H1 (cell line): ENCODE measurements around the gene ESYT2. TPM values are rescaled to one million over a fixed set of nuclear protein-coding genes. Genes with fewer than 3 reads are reported as not detected.

Experiments used
- JUND ChIP-seq: IDR thresholded peaks from 2 replicates; pipeline ENCODE4 v1.6.1; 2011; ENCODE audit warnings: mild to moderate bottlenecking, improper control_type of control experiment, low read length
- NANOG ChIP-seq: IDR thresholded peaks from 2 replicates; pipeline ENCODE4 v1.6.1; 2011; ENCODE audit warnings: low read length, low read depth, mild to moderate bottlenecking, inconsistent platforms; ENCODE audit not compliant: insufficient read depth, poor library complexity, severe bottlenecking
- SAP30 ChIP-seq: fragments of 300-600 bp; sonication (generic); IDR thresholded peaks from 2 replicates; pipeline ENCODE4 v1.7.1; 2012; ENCODE audit warnings: low read length, moderate library complexity, mild to moderate bottlenecking, inconsistent platforms; ENCODE audit not compliant: insufficient read depth, insufficient replicate concordance
- SIX5 ChIP-seq: IDR thresholded peaks from 2 replicates; pipeline ENCODE4 v1.6.1; 2011; ENCODE audit warnings: mild to moderate bottlenecking, low read depth, low read length
- polyA plus RNA-seq, 7 experiments: library from polyadenylated mRNA; depleted of rRNA in 3 of 7; stranded (reverse) in 5 of 7; unstranded in 2 of 7; fragments of >200 nt in 5 of 7; fragments of 200-250 nt in 2 of 7; gene quantifications; 1 replicate in 5 of 7; 2 replicates in 1 of 7; 4 replicates in 1 of 7; pipeline versions ENCODE4 v1.2.1 to v1.2.3, GENCODE V29; 2011 to 2013; ENCODE audit warnings: missing spikeins in 2 of 7, mixed read lengths in 2 of 7
- total RNA-seq: library from RNA; stranded (reverse); fragmentation: NEBNext Ultra II Directional; extraction: Animal tissue kit (Norgen Biotek cat#: 25700); gene quantifications from 2 replicates; pipeline ENCODE4 v1.2.1, GENCODE V29; 2021
- TF ChIP-seq, protein P1 (sequence below): fragments of 300-600 bp; sonication (generic); IDR thresholded peaks from 2 replicates; pipeline ENCODE4 v1.7.1; 2012; ENCODE audit warnings: low read length, moderate library complexity, mild to moderate bottlenecking, inconsistent platforms; ENCODE audit not compliant: insufficient replicate concordance

Gene ESYT2
- total and polyA plus RNA-seq, 2 of the 8 experiments (the other 6 are each of a cell fraction or from before 2014, with no cell fraction given): 27.0 to 37.5 TPM

DNA sequence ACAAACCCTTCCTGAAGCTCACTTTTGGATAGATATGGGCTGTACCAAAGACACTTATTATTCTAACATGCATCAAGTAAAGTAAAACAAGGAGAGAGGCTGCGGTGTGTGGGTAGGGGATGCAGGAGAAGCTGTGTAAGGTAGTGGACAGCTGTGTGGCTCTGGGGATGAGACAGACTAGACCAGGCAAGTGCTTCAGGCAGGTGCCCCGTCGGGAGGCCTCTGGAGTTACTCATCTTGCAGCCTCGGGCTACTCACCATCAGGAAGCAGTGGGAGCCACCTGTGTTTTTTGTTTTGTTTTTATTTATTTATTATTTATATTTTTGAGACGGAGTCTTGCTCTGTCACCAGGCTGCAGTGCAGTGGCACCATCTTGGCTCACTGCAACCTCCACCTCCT is 75.4 kb downstream of the ESYT2 start (continued):
- TF ChIP-seq, protein P1, sequence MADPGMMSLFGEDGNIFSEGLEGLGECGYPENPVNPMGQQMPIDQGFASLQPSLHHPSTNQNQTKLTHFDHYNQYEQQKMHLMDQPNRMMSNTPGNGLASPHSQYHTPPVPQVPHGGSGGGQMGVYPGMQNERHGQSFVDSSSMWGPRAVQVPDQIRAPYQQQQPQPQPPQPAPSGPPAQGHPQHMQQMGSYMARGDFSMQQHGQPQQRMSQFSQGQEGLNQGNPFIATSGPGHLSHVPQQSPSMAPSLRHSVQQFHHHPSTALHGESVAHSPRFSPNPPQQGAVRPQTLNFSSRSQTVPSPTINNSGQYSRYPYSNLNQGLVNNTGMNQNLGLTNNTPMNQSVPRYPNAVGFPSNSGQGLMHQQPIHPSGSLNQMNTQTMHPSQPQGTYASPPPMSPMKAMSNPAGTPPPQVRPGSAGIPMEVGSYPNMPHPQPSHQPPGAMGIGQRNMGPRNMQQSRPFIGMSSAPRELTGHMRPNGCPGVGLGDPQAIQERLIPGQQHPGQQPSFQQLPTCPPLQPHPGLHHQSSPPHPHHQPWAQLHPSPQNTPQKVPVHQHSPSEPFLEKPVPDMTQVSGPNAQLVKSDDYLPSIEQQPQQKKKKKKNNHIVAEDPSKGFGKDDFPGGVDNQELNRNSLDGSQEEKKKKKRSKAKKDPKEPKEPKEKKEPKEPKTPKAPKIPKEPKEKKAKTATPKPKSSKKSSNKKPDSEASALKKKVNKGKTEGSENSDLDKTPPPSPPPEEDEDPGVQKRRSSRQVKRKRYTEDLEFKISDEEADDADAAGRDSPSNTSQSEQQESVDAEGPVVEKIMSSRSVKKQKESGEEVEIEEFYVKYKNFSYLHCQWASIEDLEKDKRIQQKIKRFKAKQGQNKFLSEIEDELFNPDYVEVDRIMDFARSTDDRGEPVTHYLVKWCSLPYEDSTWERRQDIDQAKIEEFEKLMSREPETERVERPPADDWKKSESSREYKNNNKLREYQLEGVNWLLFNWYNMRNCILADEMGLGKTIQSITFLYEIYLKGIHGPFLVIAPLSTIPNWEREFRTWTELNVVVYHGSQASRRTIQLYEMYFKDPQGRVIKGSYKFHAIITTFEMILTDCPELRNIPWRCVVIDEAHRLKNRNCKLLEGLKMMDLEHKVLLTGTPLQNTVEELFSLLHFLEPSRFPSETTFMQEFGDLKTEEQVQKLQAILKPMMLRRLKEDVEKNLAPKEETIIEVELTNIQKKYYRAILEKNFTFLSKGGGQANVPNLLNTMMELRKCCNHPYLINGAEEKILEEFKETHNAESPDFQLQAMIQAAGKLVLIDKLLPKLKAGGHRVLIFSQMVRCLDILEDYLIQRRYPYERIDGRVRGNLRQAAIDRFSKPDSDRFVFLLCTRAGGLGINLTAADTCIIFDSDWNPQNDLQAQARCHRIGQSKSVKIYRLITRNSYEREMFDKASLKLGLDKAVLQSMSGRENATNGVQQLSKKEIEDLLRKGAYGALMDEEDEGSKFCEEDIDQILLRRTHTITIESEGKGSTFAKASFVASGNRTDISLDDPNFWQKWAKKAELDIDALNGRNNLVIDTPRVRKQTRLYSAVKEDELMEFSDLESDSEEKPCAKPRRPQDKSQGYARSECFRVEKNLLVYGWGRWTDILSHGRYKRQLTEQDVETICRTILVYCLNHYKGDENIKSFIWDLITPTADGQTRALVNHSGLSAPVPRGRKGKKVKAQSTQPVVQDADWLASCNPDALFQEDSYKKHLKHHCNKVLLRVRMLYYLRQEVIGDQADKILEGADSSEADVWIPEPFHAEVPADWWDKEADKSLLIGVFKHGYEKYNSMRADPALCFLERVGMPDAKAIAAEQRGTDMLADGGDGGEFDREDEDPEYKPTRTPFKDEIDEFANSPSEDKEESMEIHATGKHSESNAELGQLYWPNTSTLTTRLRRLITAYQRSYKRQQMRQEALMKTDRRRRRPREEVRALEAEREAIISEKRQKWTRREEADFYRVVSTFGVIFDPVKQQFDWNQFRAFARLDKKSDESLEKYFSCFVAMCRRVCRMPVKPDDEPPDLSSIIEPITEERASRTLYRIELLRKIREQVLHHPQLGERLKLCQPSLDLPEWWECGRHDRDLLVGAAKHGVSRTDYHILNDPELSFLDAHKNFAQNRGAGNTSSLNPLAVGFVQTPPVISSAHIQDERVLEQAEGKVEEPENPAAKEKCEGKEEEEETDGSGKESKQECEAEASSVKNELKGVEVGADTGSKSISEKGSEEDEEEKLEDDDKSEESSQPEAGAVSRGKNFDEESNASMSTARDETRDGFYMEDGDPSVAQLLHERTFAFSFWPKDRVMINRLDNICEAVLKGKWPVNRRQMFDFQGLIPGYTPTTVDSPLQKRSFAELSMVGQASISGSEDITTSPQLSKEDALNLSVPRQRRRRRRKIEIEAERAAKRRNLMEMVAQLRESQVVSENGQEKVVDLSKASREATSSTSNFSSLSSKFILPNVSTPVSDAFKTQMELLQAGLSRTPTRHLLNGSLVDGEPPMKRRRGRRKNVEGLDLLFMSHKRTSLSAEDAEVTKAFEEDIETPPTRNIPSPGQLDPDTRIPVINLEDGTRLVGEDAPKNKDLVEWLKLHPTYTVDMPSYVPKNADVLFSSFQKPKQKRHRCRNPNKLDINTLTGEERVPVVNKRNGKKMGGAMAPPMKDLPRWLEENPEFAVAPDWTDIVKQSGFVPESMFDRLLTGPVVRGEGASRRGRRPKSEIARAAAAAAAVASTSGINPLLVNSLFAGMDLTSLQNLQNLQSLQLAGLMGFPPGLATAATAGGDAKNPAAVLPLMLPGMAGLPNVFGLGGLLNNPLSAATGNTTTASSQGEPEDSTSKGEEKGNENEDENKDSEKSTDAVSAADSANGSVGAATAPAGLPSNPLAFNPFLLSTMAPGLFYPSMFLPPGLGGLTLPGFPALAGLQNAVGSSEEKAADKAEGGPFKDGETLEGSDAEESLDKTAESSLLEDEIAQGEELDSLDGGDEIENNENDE: no peak
- no peak for TF ChIP-seq SAP30
- no peak for TF ChIP-seq JUND
- no peak for TF ChIP-seq NANOG
- no peak for TF ChIP-seq SIX5
